CD4-positive, alpha-beta T cell (primary cell): ENCODE results near the gene NRN1L. TPM values are rescaled to one million over a fixed set of nuclear protein-coding genes. Genes with fewer than 3 reads are reported as not detected.

Experiments
- ATAC-seq: fragments of 200-7000 bp; cut with Tn5 transposase; one replicate; pipeline ENCODE4 v1.10.0; 2022; ENCODE audit warnings: mild to moderate bottlenecking; ENCODE audit not compliant: poor library complexity
- CTCF ChIA-PET: fragments of 350-600 bp; sonication (Branson Sonifier 250); formaldehyde crosslinking; loops from one replicate; lab custom pipeline; 2021; ENCODE audit warnings: antibody characterized with exemption, inconsistent platforms; lab: Charles Lee
- POLR2A ChIA-PET: fragments of 350-600 bp; sonication (Branson Sonifier 250); formaldehyde crosslinking; loops from one replicate; lab custom pipeline; 2021; ENCODE audit warnings: antibody characterized with exemption, inconsistent platforms; lab: Charles Lee
- DNase-seq, 14 experiments: peaks; one replicate each; pipeline ENCODE4 v3.0.0-alpha.2; 2013 to 2020; ENCODE audit warnings: mixed read lengths in 2 of 14
- H3K27ac ChIP-seq, 2 donors: one replicate each; pipeline versions ENCODE4 v1.5.1 to v1.7.0; 2013; ENCODE audit warnings: low read length in 2 of 2, low read depth in 1 of 2, mild to moderate bottlenecking in 1 of 2
- H3K27me3 ChIP-seq, 2 experiments: 1 replicate in 1 of 2; 2 replicates in 1 of 2; pipeline versions ENCODE4 v1.6.1 to v1.7.0; 2013; ENCODE audit warnings: low read length in 2 of 2, control low read depth in 1 of 2, mild to moderate bottlenecking in 1 of 2, moderate library complexity in 1 of 2; ENCODE audit not compliant: insufficient read depth in 2 of 2, control insufficient read depth in 1 of 2
- H3K36me3 ChIP-seq: one replicate; pipeline ENCODE4 v1.6.1; 2013; ENCODE audit warnings: low read length, control low read depth; ENCODE audit not compliant: insufficient read depth
- H3K4me1 ChIP-seq: one replicate; pipeline ENCODE4 v1.6.1; 2013; ENCODE audit warnings: low read length, control low read depth; ENCODE audit not compliant: insufficient read depth
- H3K4me3 ChIP-seq: one replicate; pipeline ENCODE4 v1.5.1; 2013; ENCODE audit warnings: mild to moderate bottlenecking, low read length, moderate library complexity
- H3K9me3 ChIP-seq, 2 experiments: 1 replicate in 1 of 2; 2 replicates in 1 of 2; pipeline versions ENCODE4 v1.6.1 to v1.7.0; 2013; ENCODE audit warnings: low read length in 2 of 2, mild to moderate bottlenecking in 2 of 2, control low read depth in 1 of 2, moderate library complexity in 1 of 2; ENCODE audit not compliant: control insufficient read depth in 1 of 2, insufficient read depth in 1 of 2
- H3K27ac Mint-ChIP-seq: one replicate; pipeline ENCODE4 v1.8.0; 2020; ENCODE audit warnings: mixed read lengths
- H3K27me3 Mint-ChIP-seq: one replicate; pipeline ENCODE4 v1.8.0; 2021; ENCODE audit warnings: mixed read lengths
- H3K36me3 Mint-ChIP-seq: one replicate; pipeline ENCODE4 v1.8.0; 2021; ENCODE audit warnings: low read depth, mixed read lengths
- H3K4me1 Mint-ChIP-seq: one replicate; pipeline ENCODE4 v1.8.0; 2021; ENCODE audit warnings: low read depth, mixed read lengths
- H3K4me3 Mint-ChIP-seq: one replicate; pipeline ENCODE4 v1.8.0; 2020; ENCODE audit warnings: mild to moderate bottlenecking, mixed read lengths
- H3K9me3 Mint-ChIP-seq: one replicate; pipeline ENCODE4 v1.8.0; 2020; ENCODE audit warnings: mixed read lengths
- intact Hi-C, 2 experiments: fragments of 100-400 bp; cut with DNase I in 1 of 2; cut with micrococcal nuclease in 1 of 2; formaldehyde crosslinking; loops; one replicate each; pipeline versions ENCODE4 v1.15.1 to v1.9.0; 2023 to 2025; cut with DNase I, micrococcal nuclease
- total RNA-seq, 174 experiments: library from RNA in 2 of 174; stranded (reverse) in 2 of 174; gene quantifications; one replicate each; pipeline ENCODE4 v1.2.3 and lab custom pipeline; 2021 to 2026
- TF ChIP-seq, protein P1 (sequence below): fragments of 200-600 bp; IDR thresholded peaks from one replicate; pipeline ENCODE4 v1.8.0; 2022; ENCODE audit warnings: antibody characterized with exemption, mild to moderate bottlenecking

The NRN1L gene
- total RNA-seq, 2 experiments from 2014 or later = 2.9 to 4.4 TPM

DNA sequence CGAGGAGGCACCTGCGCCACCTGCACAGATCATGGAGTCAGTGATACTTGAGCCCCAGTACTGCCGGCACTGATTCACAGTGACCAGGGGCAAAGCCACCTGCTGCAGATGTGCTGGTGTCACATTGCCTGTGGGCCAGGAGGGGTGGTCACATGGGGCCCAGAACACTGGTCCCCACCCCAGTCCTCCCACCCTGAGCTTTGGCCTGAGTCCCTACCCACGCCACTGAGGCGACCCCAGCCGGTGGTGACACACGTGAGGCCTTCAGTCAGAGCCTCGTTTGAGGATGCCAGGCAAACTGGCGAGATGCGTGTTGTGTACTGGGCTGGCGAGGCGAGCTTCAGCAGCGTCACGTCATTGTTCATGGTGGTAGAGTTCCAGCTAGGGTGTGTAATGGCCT lies 45.5 kb downstream of the NRN1L start:
- H3K4me1 ChIP-seq = peaks cover 23% of the 10 kb centered on the region
- no peak for ATAC-seq
- CTCF ChIA-PET = no interaction called here
- Mint-ChIP-seq H3K27me3 (no peaks in the 10 kb centered on the region), H3K4me3 (no peak overlapping the region), H3K36me3 (peaks cover 55% of the 10 kb centered on the region), H3K9me3 (no peaks in the 10 kb centered on the region), H3K27ac (no peak overlapping the region), H3K4me1 (peaks cover 14% of the 10 kb centered on the region)
- H3K4me3 ChIP-seq = no peak overlapping the region
- H3K9me3 ChIP-seq = no peaks in the 10 kb centered on the region
- H3K27me3 ChIP-seq = no peaks in the 10 kb centered on the region
- TF ChIP-seq, protein P1, sequence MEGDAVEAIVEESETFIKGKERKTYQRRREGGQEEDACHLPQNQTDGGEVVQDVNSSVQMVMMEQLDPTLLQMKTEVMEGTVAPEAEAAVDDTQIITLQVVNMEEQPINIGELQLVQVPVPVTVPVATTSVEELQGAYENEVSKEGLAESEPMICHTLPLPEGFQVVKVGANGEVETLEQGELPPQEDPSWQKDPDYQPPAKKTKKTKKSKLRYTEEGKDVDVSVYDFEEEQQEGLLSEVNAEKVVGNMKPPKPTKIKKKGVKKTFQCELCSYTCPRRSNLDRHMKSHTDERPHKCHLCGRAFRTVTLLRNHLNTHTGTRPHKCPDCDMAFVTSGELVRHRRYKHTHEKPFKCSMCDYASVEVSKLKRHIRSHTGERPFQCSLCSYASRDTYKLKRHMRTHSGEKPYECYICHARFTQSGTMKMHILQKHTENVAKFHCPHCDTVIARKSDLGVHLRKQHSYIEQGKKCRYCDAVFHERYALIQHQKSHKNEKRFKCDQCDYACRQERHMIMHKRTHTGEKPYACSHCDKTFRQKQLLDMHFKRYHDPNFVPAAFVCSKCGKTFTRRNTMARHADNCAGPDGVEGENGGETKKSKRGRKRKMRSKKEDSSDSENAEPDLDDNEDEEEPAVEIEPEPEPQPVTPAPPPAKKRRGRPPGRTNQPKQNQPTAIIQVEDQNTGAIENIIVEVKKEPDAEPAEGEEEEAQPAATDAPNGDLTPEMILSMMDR = no peak
- POLR2A ChIA-PET = no interaction called here
- H3K36me3 ChIP-seq = peaks cover 66% of the 10 kb centered on the region
- intact Hi-C loops = no loop called here
- no peak overlapping the region for H3K27ac ChIP-seq
- peak in 1 of 14 experiments; percentile 15 for DNase-seq

DNA sequence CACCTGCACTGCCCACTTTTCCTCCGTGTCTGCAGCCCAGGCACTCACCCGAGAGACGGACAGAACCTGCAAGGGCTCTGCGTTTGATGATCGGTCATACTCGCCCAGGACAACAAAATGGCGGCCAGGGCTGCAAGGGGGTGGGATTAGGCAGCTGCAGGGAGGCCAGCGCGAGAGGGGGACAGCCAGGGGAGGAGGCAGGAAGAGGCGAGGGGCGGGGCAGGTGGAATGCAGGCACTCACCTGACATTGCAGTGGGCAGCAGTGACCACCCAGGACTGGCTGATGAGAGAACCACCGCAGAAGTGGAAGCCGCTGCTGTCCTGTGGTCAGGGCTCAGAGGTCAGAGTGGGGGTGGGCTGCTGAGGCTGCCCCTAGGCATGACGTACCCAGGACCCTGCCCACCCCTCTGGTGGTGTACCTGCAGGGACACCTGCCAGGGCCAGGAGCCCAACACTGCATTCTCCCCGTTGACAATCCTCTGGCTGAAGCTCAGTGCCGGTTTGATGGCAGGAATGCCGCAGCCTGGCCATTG lies 46.1 kb downstream of the NRN1L start:
- Mint-ChIP-seq H3K4me1 (peaks cover 20% of the 10 kb centered on the region), H3K4me3 (no peak overlapping the region), H3K27me3 (no peaks in the 10 kb centered on the region), H3K9me3 (no peaks in the 10 kb centered on the region), H3K36me3 (peaks cover 61% of the 10 kb centered on the region), H3K27ac (no peak overlapping the region)
- Histone ChIP-seq H3K36me3 (peaks cover 67% of the 10 kb centered on the region), H3K27me3 (no peaks in the 10 kb centered on the region), H3K9me3 (no peaks in the 10 kb centered on the region), H3K27ac (no peak overlapping the region), H3K4me1 (peaks cover 27% of the 10 kb centered on the region), H3K4me3 (no peak overlapping the region)
- ChIA-PET POLR2A (interaction anchor here (1.4 kb wide), 1 partner anchor 38 kb away, joined by 3 read pairs; the partner anchor contains the start of gene SLC12A4), CTCF (no interaction called here)
- TF ChIP-seq, protein P1 = no peak
- ATAC-seq = no peak
- intact Hi-C loops = no loop called here
- peak in 1 of 14 experiments; percentile 25 for DNase-seq

DNA sequence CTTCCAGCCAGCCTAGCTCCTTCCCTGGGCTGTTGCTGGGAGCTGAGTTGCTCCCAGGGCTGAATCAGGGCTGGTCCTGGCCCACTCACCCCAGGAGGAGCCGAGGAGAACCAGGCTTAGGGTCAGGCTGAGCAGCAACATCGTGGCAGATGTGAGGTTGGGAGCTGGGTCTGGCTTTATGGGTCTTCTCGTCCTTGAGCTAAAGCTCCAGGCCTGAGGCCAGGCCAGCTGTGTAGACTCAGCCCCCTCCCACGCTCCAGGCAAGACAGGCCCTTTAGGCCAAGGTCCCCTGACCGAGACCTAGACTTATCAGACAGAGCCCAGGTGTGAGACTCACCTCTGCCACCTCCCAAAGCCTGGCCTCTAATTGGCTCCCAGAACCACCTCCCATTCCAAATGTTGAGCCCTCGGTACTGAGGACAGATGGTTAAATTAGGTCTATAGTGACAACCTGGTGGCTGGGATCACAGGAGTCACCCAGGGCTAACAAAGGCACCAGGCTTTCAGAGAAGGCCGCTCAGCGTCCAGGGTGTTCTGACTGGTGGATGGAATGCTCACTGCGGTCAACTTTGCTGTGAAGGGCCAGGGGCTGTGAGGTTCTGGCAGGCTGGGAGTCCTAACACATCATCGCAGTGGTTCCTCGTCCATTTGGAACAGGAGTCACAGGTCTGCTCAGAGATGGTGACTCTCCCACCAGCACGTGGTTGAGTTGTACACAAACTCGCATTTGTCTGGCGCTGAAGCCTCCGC lies 47.2 kb downstream of the NRN1L start, which contains the start of gene CTRL:
CTRL (minus strand) TSS at position 151 of the 750 bp plus-strand sequence; CDS start at position 141, 10 bp downstream.
- TF ChIP-seq, protein P1 = no peak
- Mint-ChIP-seq H3K27me3 (no peaks in the 10 kb centered on the region), H3K9me3 (no peaks in the 10 kb centered on the region), H3K36me3 (peaks cover 65% of the 10 kb centered on the region), H3K27ac (no peak within 1 kb of the TSS), H3K4me3 (no peak within 1 kb of the TSS), H3K4me1 (peaks cover 24% of the 10 kb centered on the region)
- Histone ChIP-seq H3K36me3 (peaks cover 63% of the 10 kb centered on the region), H3K27ac (peak within 1 kb of the TSS in 1 of 2 donors; percentile 4), H3K27me3 (no peaks in the 10 kb centered on the region), H3K4me3 (no peak within 1 kb of the TSS), H3K9me3 (no peaks in the 10 kb centered on the region), H3K4me1 (peaks cover 30% of the 10 kb centered on the region)
- ChIA-PET CTCF (no interaction called here), POLR2A (interaction anchor here (0.9 to 1.4 kb wide), 4 partner anchors 9 to 125 kb away, joined by 3 to 4 read pairs (median 3); partner anchors contain the start of genes RANBP10, SLC12A4 and TSNAXIP1)
- no peak for ATAC-seq
- DNase-seq = peak in 1 of 14 experiments; percentile 16
- intact Hi-C loops = no loop called here
